Naive thymus-derived CD4-positive, alpha-beta T cell (primary cell): ENCODE measurements around the gene ACSF3. TPM values are rescaled to one million over a fixed set of nuclear protein-coding genes. Genes with fewer than 3 reads are reported as not detected.
A peak's percentile ranks its signal among the peaks of the same experiment; 100 is the strongest.

ENCODE experiments used
- ATAC-seq: fragments of 150-1000 bp; cut with Tn5 transposase; 2 replicates; pipeline ENCODE4 v1.10.0; 2021; ENCODE audit warnings: mild to moderate bottlenecking, moderate library complexity
- CTCF ChIA-PET: fragments of 350-600 bp; sonication (Branson Sonifier 250); formaldehyde crosslinking; loops from one replicate; lab custom pipeline; 2021; ENCODE audit warnings: antibody characterized with exemption; lab: Charles Lee
- POLR2A ChIA-PET: fragments of 350-600 bp; sonication (Branson Sonifier 250); formaldehyde crosslinking; loops from one replicate; lab custom pipeline; 2021; ENCODE audit warnings: antibody characterized with exemption, inconsistent platforms; lab: Charles Lee
- DNase-seq, 9 donors: peaks; one replicate each; pipeline versions ENCODE4 v3.0.0 to v3.0.0-alpha.2; 2020 to 2022; ENCODE audit warnings: mixed read lengths in 1 of 9
- H3K27ac ChIP-seq: one replicate; pipeline ENCODE4 v1.7.0; 2013; ENCODE audit warnings: mild to moderate bottlenecking, low read depth, low read length, moderate library complexity
- H3K27me3 ChIP-seq, 2 donors: one replicate each; pipeline ENCODE4 v1.7.0; 2013; ENCODE audit warnings: low read length in 2 of 2, mild to moderate bottlenecking in 2 of 2, moderate library complexity in 2 of 2; ENCODE audit not compliant: control insufficient read depth in 2 of 2, insufficient read depth in 2 of 2
- H3K36me3 ChIP-seq, 3 experiments: 1 replicate in 2 of 3; 2 replicates in 1 of 3; pipeline ENCODE4 v1.7.0; 2013; ENCODE audit warnings: low read length in 3 of 3, mild to moderate bottlenecking in 3 of 3, moderate library complexity in 1 of 3; ENCODE audit not compliant: insufficient read depth in 3 of 3, control insufficient read depth in 2 of 3
- H3K4me1 ChIP-seq, 2 donors: one replicate each; pipeline ENCODE4 v1.7.0; 2013; ENCODE audit warnings: low read length in 2 of 2, mild to moderate bottlenecking in 2 of 2, moderate library complexity in 1 of 2; ENCODE audit not compliant: control insufficient read depth in 2 of 2, insufficient read depth in 2 of 2
- H3K4me3 ChIP-seq: 2 replicates; pipeline ENCODE4 v1.7.0; 2013; ENCODE audit warnings: mild to moderate bottlenecking, low read length
- H3K9me3 ChIP-seq, 3 experiments: 1 replicate in 2 of 3; 2 replicates in 1 of 3; pipeline ENCODE4 v1.7.0; 2013; ENCODE audit warnings: low read length in 3 of 3; ENCODE audit not compliant: control insufficient read depth in 2 of 3
- H3K27ac Mint-ChIP-seq, 9 donors: one replicate each; pipeline ENCODE4 v1.8.0; 2020 to 2022; ENCODE audit warnings: mixed read lengths in 9 of 9, mild to moderate bottlenecking in 8 of 9, moderate library complexity in 5 of 9, inconsistent platforms in 2 of 9
- H3K27me3 Mint-ChIP-seq, 5 donors: one replicate each; pipeline ENCODE4 v1.8.0; 2021 to 2022; ENCODE audit warnings: mixed read lengths in 5 of 5, mild to moderate bottlenecking in 1 of 5
- H3K36me3 Mint-ChIP-seq, 5 donors: one replicate each; pipeline ENCODE4 v1.8.0; 2020 to 2022; ENCODE audit warnings: mixed read lengths in 5 of 5, mild to moderate bottlenecking in 3 of 5, inconsistent platforms in 1 of 5
- H3K4me1 Mint-ChIP-seq, 7 donors: one replicate each; pipeline ENCODE4 v1.8.0; 2020 to 2022; ENCODE audit warnings: mixed read lengths in 7 of 7, mild to moderate bottlenecking in 3 of 7, inconsistent platforms in 1 of 7
- H3K4me3 Mint-ChIP-seq, 10 donors: one replicate each; pipeline ENCODE4 v1.8.0; 2020 to 2022; ENCODE audit warnings: mild to moderate bottlenecking in 10 of 10, mixed read lengths in 10 of 10, moderate library complexity in 6 of 10, inconsistent platforms in 2 of 10
- H3K9me3 Mint-ChIP-seq, 11 donors: one replicate each; pipeline ENCODE4 v1.8.0; 2020 to 2022; ENCODE audit warnings: mixed read lengths in 11 of 11, mild to moderate bottlenecking in 4 of 11, inconsistent platforms in 1 of 11, moderate library complexity in 1 of 11
- intact Hi-C, 2 donors: fragments of 100-400 bp; cut with micrococcal nuclease; formaldehyde crosslinking; loops; one replicate each; pipeline ENCODE4 v1.15.1; 2023
- polyA plus RNA-seq, 2 donors: library from polyadenylated mRNA; unstranded; fragments of 300-500 nt; fragmentation: Illumina TruSeq; gene quantifications; one replicate each; pipeline ENCODE4 v1.2.3, GENCODE V29; 2021
- total RNA-seq, 6 experiments: library from RNA in 5 of 6; stranded (reverse) in 5 of 6; gene quantifications; 1 replicate in 5 of 6; 2 replicates in 1 of 6; pipeline ENCODE4 v1.2.3 and lab custom pipeline; 2021 to 2026

ACSF3 gene
- total and polyA plus RNA-seq, 7 experiments from 2014 or later: 26.2 to 84.1 (median 68.5) TPM

DNA sequence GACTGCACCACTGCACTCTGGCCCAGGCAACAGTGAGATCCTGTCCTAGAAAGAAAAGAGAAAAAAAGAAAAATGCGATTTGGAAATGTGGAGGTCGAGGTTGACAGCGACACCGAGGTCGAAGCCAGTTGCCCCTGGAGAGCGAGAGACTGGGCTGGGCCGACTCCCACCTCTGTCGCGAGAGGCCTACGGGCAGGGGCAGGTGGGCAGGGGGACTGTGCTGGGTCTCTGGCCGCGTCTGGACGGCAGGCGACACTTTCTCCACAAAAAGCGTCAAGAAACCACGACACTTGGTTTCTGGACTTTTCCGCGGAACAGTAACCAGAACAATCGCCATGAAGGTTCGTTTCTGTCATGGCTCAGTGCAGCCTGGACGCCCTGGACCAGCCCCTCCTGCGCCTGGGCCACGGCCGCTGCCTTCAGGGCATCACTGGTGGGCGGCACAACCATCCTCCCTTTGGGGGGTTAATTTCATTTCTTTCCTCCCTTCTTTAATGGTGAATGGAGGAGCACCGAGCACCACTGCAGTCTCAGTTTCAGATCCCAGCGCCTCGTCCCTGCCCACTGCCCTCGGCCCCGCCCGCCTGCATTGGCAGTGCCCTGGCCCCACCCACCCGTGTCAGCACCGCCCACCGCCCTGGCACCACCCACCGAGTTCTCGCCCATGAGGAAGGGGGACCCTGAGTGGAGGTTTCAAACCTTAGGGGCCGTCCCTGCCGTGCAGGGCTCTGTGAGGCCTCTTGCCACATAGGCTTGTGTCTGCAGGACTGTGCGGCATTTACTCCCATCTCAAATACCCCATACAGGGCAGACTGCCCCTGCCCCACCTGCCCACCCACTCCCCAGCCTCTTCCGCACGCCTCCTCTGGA, 59.4 kb downstream of the ACSF3 start:
- Mint-ChIP-seq H3K27me3 (no peaks in the 10 kb centered on the region), H3K9me3 (peaks cover 0 to 8% (median 2%) of the 10 kb centered on the region in 11 donors), H3K36me3 (peaks cover 13 to 39% (median 21%) of the 10 kb centered on the region in 5 donors), H3K4me1 (peaks cover 0 to 13% (median 7%) of the 10 kb centered on the region in 7 donors), H3K4me3 (no peak overlapping the region), H3K27ac (peak overlapping the region in 3 of 9 donors; percentile 32 to 67 (median 52))
- no peaks in the 10 kb centered on the region for H3K27me3 ChIP-seq
- CTCF ChIA-PET: no interaction called here
- H3K4me3 ChIP-seq: no peak overlapping the region
- POLR2A ChIA-PET: no interaction called here
- H3K9me3 ChIP-seq: peaks cover 0 to 8% (median 0%) of the 10 kb centered on the region in 3 experiments
- H3K4me1 ChIP-seq: no peaks in the 10 kb centered on the region
- ATAC-seq (peak; percentile 40), DNase-seq (no peak)
- intact Hi-C loops: no loop called here
- peaks cover 0 to 32% (median 8%) of the 10 kb centered on the region in 3 experiments for H3K36me3 ChIP-seq
- no peak overlapping the region for H3K27ac ChIP-seq

DNA sequence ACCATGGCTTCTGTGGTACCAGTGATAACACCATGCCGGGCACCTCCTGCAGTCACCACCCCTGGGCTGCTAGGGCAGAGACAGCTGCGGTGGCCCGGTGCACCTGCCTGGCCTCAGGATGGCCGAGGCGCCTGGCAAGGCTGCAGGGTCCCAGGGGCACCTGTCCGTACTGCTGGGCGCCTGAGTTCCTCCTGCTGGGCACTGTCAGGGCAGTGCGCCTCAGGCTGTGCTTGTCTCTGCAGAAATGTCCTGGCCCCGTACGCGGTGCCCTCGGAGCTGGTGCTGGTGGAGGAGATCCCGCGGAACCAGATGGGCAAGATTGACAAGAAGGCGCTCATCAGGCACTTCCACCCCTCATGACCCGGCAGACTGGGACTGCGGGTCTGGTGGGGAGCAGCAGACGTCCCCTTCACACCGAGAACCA, 60.2 kb downstream of the ACSF3 start:
- peaks cover 11 to 32% (median 18%) of the 10 kb centered on the region in 5 donors for H3K36me3 Mint-ChIP-seq
- no peak overlapping the region for H3K4me3 ChIP-seq
- ChIA-PET POLR2A (no interaction called here), CTCF (no interaction called here)
- H3K4me1 ChIP-seq: no peaks in the 10 kb centered on the region
- ATAC-seq (peak; percentile 14), DNase-seq (no peak)
- H3K9me3 ChIP-seq: peaks cover 0 to 8% (median 0%) of the 10 kb centered on the region in 3 experiments
- H3K4me3 Mint-ChIP-seq: no peak overlapping the region
- H3K4me1 Mint-ChIP-seq: peaks cover 0 to 15% (median 8%) of the 10 kb centered on the region in 7 donors
- peaks cover 0 to 12% (median 2%) of the 10 kb centered on the region in 11 donors for H3K9me3 Mint-ChIP-seq
- intact Hi-C loops: no loop called here
- no peaks in the 10 kb centered on the region for H3K27me3 ChIP-seq
- H3K36me3 ChIP-seq: peaks cover 0 to 25% (median 8%) of the 10 kb centered on the region in 3 experiments
- no peak overlapping the region for H3K27ac Mint-ChIP-seq
- H3K27me3 Mint-ChIP-seq: no peaks in the 10 kb centered on the region
- H3K27ac ChIP-seq: no peak overlapping the region

DNA sequence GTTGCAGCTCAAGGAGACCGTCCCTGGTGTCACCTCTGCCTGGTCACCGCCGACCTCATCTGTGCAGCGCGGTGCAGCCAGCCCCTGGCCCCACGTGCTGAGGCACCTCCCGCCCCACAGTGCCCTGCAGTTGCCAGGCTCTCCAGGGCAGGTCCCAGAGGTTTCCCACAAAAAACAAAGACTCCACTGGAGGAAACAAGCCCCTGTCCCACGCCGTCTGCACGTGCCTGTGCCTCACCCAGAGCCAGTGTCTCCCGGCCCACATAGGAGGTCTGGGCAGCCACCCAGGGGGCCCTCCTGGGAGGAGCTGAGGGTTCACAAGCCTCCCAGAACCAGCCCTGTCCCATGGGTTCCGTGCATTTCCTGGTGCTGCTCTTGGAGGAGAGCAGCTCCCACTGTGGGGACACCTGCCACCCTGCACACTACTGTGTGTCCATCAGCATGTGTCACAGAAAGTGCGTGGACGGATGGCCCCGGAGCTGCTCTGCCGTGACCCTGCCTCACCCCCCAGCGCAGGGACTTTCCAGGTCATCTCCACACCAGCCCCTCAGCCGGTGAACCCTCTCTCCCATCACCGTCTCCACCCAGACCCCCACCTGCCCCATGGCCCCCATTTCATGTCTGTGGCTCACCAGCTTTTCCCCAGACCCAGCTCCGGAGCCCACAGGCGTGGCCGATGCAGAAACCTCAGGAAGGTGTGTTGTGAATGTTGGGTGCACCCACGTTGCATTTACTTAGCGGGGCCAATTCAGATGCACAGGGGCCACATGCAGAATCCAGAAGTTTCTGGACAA, 60.9 kb downstream of the ACSF3 start:
- ChIA-PET POLR2A (no interaction called here), CTCF (no interaction called here)
- peaks cover 4 to 25% (median 11%) of the 10 kb centered on the region in 5 donors for H3K36me3 Mint-ChIP-seq
- ATAC-seq: peak; percentile 6
- H3K27ac Mint-ChIP-seq: peak overlapping the region in 5 of 9 donors; percentile 16 to 47 (median 33)
- Histone ChIP-seq H3K9me3 (peaks cover 0 to under 1% (median 0%) of the 10 kb centered on the region in 3 experiments), H3K36me3 (peaks cover 0 to 18% (median 4%) of the 10 kb centered on the region in 3 experiments), H3K4me1 (no peaks in the 10 kb centered on the region), H3K27me3 (no peaks in the 10 kb centered on the region), H3K4me3 (no peak overlapping the region), H3K27ac (no peak overlapping the region)
- intact Hi-C loops: no loop called here
- no peak overlapping the region for H3K4me3 Mint-ChIP-seq
- H3K4me1 Mint-ChIP-seq: peaks cover 0 to 12% (median 8%) of the 10 kb centered on the region in 7 donors
- no peaks in the 10 kb centered on the region for H3K27me3 Mint-ChIP-seq
- H3K9me3 Mint-ChIP-seq: peaks cover 0 to 10% (median 0%) of the 10 kb centered on the region in 11 donors
- no peak for DNase-seq

DNA sequence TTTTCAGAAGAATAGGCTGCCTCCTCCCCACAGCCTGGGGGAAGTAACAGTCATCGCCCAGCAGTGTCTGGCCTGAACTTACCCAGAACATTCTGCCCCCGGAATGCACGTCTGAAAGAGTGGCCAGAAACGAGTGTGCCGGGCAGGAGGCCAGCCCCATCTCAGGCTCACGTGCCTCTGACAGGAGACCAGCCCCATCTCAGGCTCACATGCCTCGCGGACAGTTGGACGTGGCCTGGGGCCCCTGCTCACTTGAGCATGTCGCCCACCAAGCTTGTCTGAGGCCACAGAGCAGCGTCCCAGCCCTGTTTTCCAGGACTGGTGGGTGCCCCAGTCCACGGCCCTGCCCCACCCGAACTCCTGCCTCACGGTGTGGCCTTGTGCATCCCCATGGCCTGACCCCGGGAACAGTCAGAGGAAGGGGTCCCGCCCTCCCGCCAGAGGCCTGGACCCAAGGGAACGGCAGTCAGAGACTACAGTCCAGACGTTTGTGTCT, 61.6 kb downstream of the ACSF3 start:
- CTCF ChIA-PET: interaction anchor here (1.6 kb wide), 1 partner anchor 12 kb away, joined by 3 read pairs; no protein-coding TSS in a partner anchor
- ATAC-seq (no peak), DNase-seq (no peak)
- Mint-ChIP-seq H3K4me1 (peaks cover 0 to 12% (median 8%) of the 10 kb centered on the region in 7 donors), H3K27me3 (no peaks in the 10 kb centered on the region), H3K9me3 (peaks cover 0 to 10% (median 0%) of the 10 kb centered on the region in 11 donors), H3K27ac (peak overlapping the region in 6 of 9 donors; percentile 20 to 52 (median 34)), H3K36me3 (peaks cover under 1 to 18% (median 7%) of the 10 kb centered on the region in 5 donors), H3K4me3 (no peak overlapping the region)
- POLR2A ChIA-PET: no interaction called here
- Histone ChIP-seq H3K27ac (no peak overlapping the region), H3K4me3 (no peak overlapping the region), H3K4me1 (no peaks in the 10 kb centered on the region), H3K36me3 (peaks cover 0 to 11% (median 2%) of the 10 kb centered on the region in 3 experiments), H3K9me3 (no peaks in the 10 kb centered on the region), H3K27me3 (no peaks in the 10 kb centered on the region)
- intact Hi-C loops: no loop called here

DNA sequence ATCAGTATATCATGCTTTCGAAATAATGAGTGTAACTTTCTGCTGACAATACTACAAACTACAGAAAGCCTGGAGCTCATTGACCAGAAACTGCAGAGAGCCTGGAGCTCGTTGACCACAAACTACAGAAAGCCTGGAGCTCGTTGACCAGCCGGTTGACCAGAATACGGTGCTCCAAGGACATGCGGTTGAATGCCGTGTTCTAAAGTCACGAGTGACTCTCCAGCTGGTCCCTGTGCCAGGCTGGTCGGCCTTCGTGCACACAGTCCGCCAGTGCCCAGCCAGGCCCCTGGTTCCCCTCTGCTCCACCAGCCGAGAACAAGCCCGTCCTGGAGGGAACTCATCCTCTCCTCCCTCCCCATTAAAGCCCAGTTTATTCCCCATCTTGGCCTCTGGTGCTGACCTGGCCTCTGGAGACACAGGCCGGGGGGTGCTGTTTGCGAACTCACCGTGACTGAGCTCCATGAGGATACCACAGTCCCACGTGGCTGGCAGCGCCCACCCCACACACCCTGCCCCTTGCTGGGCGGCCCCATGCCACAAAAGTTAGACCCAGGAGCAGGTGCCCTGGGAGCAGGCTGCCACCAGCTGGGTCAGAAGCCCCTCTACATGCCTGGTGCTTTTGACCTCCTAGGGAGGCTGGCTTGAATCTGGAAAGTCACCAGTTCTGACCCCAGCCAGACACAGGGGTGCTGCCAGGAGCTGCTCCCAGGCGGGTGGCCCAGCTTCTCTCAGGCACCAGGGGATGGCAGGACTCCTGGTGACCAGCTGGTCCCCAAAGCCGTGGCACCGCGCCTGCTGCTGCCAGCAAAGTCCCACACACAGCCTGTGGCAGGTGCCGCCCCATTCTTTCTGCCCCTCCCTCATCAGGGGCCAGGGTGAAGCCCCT, 62.4 kb downstream of the ACSF3 start:
- Histone ChIP-seq H3K27me3 (no peaks in the 10 kb centered on the region), H3K9me3 (no peaks in the 10 kb centered on the region), H3K36me3 (peaks cover 0 to 3% (median 0%) of the 10 kb centered on the region in 3 experiments), H3K4me3 (no peak overlapping the region), H3K4me1 (no peaks in the 10 kb centered on the region), H3K27ac (no peak overlapping the region)
- CTCF ChIA-PET: interaction anchor here (0.6 to 1.6 kb wide), 3 partner anchors 11 to 36 kb away, joined by 3 to 4 read pairs (median 3); no protein-coding TSS in a partner anchor
- ATAC-seq (no peak), DNase-seq (no peak)
- no peaks in the 10 kb centered on the region for H3K27me3 Mint-ChIP-seq
- H3K27ac Mint-ChIP-seq: peak overlapping the region in 7 of 9 donors; percentile 16 to 72 (median 46)
- intact Hi-C loops: no loop called here
- no peak overlapping the region for H3K4me3 Mint-ChIP-seq
- peaks cover 0 to 12% (median 8%) of the 10 kb centered on the region in 7 donors for H3K4me1 Mint-ChIP-seq
- peaks cover 0 to 12% (median 2%) of the 10 kb centered on the region in 5 donors for H3K36me3 Mint-ChIP-seq
- H3K9me3 Mint-ChIP-seq: peaks cover 0 to 10% (median 0%) of the 10 kb centered on the region in 11 donors
- POLR2A ChIA-PET: interaction anchor here (1.1 kb wide), 1 partner anchor 298 kb away, joined by 4 read pairs; no protein-coding TSS in a partner anchor
